GM12872 (cell line): ENCODE results near the gene KIFC1.

ENCODE experiments used
- CTCF ChIP-seq: IDR thresholded peaks from 3 replicates; pipeline ENCODE4 v1.5.1; 2011; ENCODE audit warnings: low read depth, mild to moderate bottlenecking, low read length, moderate library complexity; ENCODE audit not compliant: insufficient read depth

The KIFC1 gene

GRCh38 chr6:33421344-33421643, 29.7 kb downstream of the KIFC1 start:
- no peak for TF ChIP-seq CTCF

- no peak for TF ChIP-seq CTCF
These were observed 32.2 kb downstream of the KIFC1 start for GRCh38 chr6:33423777-33424176.

- no peak for TF ChIP-seq CTCF
These were observed 33.4 kb downstream of the KIFC1 start for GRCh38 chr6:33424855-33425667.

GRCh38 chr6:33425668-33426577, 34.3 kb downstream of the KIFC1 start:
- TF ChIP-seq CTCF = peak; percentile 72

- no peak for TF ChIP-seq CTCF
These were observed 35.2 kb downstream of the KIFC1 start for GRCh38 chr6:33426590-33427511.

- TF ChIP-seq CTCF = peak; percentile 17; the same call in 1 of the 3 replicates
These were observed 36.1 kb downstream of the KIFC1 start for GRCh38 chr6:33427585-33428223.
